HG03342 (cell line): ENCODE data around the gene MS4A4E.
A peak's percentile ranks its signal among the peaks of the same experiment; 100 is the strongest.
"Not testable (repeated sequence)": the region's sequence is repeated elsewhere in the genome, so short reads cannot be mapped to it uniquely, and the experiment has no call there.

Source experiments
- ATAC-seq: cut with Tn5 transposase; IDR thresholded peaks from one replicate; pipeline ENCODE4 v1.9.1; 2021; ENCODE audit warnings: mild to moderate bottlenecking, moderate library complexity; ENCODE audit not compliant: unreplicated experiment

MS4A4E gene

GRCh38 chr11:60221692-60222091 is 21.2 kb downstream of the MS4A4E start:
- ATAC-seq, result no peak

DNA sequence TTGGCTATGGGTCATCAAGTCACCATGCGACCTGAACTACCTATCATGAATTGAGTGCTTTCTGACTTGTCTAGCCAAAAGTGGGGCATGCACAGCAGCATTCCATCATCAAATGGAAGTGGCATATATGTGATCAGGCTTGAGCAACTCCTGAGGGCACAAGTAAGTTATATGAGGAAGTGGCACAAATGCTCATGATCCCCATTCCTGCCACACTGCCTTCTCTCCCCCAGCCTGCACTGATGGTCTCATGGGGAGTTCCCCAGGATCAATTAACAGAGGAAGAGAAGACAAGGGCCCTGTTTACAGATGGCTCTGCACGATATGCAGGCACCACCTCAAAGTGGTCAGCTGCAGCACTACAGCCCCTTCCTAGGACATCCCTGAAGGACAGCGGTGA is 21.8 kb downstream of the MS4A4E start:
- ATAC-seq, result no peak

DNA sequence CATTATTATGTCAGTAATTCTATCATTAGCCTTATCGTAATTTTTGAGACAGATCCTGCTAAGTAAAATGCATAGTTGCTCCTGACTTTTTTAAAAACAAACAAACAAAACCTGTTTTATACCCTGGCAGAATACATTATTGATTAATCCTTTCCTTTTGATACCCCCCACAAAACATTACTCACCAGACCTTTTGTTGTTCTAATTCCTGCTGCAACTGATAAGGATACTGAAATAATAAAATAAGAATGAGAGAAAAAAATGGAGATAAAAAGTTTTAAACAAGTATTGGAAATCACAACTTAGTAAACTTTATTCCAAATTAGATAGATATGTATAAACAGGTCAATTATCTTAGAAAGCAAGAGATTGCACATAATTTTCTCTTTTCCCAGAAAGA is 28.6 kb downstream of the MS4A4E start:
- ATAC-seq, result no peak

DNA sequence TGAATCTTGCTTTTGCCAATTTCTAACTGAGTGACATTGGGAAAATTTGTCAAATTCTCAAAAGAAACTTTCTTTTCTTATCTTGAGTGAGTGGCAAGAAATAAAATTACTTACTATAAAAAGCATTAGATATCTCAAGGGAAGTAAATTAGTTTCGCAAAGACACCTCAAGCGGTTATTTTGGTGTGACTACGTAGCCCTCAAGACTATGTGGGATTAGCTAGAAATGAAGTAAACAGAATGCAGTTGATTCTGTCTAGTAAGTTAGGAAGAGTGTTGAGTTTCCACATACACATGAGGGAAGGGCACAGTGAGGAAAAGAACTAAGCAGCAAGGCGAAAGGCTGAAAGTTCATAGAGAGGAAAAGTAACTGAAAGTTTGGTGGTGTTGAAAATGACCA is 31.7 kb downstream of the MS4A4E start:
- ATAC-seq, result no peak

- no peak for ATAC-seq
Observed at GRCh38 chr11:60209977-60210376, 33.0 kb downstream of the MS4A4E start.

GRCh38 chr11:60208951-60209350 is 34.0 kb downstream of the MS4A4E start:
- ATAC-seq, result no peak

DNA sequence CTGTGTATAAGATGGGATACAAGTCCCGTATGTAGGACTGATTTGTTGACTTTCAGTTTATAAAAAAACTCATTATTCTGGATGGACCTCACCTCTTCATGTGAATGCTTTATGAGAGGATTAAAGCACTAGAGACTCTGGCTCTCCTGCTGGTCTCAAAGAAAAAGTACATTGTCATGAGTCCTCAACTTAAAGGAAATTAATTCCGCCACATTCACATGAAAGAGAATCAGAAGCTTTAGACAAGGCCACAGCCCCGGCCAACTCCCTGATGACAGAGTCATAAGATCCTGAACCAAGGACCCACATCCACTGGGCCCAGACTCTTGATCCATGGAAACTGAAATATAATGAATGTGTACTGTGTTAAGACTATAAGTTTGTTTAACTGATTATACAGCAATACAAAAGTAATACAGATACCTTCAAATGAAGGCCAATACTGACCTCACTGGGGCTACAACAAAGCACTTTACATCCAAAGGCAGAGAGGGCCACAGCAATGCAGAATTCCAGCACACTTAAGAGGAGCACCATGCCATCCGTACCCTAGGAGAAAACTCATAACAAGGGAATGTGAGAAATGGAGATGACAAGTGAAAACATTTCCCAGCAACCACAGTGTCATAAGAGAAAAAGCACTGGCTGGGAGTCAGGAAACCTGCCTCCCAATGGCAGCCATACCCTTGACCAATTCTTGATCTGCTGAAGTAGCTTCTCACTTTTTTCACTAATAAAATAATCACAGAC is 34.6 kb downstream of the MS4A4E start:
- no peak for ATAC-seq

- no peak for ATAC-seq
Observed at GRCh38 chr11:60206616-60207015, 36.3 kb downstream of the MS4A4E start.

- ATAC-seq, result no peak
Observed at GRCh38 chr11:60204922-60205321, 38.0 kb downstream of the MS4A4E start.

DNA sequence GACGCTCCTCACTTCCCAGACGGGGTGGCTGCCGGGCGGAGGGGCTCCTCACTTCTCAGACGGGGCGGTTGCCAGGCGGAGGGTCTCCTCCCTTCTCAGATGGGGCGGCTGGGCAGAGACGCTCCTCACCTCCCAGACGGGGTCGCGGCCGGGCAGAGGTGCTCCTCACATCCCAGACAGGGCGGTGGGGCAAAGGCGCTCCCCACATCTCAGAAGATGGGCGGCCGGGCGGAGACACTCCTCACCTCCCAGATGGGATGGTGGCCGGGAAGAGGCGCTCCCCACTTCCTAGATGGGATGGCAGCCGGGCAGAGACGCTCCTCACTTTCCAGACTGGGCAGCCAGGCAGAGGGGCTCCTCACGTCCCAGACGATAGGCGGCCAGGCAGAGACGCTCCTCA is 41.6 kb downstream of the MS4A4E start:
- ATAC-seq, result not testable (repeated sequence)

DNA sequence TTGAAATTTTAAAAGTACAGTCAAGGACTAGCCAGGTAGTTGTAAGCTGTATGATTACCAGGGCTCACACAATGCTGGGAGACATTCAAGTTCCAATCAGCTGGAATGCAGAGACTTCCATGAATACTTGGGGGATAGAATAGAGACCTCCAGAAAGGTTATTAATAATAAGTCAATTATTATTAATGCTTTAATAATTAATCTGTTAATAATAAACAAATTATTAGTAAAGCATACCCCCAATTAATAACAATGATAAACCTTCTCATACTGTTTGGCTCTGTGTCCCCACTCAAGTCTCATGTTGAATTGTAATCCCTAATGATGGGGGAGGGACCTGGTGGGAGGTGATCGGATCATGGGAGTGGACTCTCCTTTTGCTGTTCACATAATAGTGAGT is 45.5 kb downstream of the MS4A4E start:
- ATAC-seq, result no peak

GRCh38 chr11:60195923-60196368 is 47.0 kb downstream of the MS4A4E start:
- ATAC-seq, result no peak

DNA sequence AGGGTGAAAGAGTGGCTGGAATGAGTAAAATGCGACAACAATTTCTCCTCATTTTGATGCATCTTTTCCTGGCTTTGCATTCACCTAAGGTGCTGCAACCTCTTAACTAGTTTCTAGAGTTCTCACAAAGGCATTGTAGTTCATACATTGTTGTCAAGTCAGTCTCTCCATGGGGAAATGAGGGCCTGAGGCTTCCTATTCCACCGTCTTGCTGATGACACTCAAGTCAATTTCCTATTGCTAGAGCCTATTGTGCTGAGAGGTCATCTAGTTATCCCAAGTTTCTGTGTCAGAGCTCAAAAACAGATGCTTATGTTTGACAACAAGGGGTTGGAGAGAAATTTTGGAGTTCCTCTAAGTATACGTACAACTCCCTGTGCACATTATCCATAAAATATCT is 48.4 kb downstream of the MS4A4E start:
- ATAC-seq, result no peak

- ATAC-seq, result peak; percentile 80
Observed at GRCh38 chr11:60193687-60194433, 49.1 kb downstream of the MS4A4E start.

GRCh38 chr11:60192564-60192963 is 50.4 kb downstream of the MS4A4E start:
- ATAC-seq, result not testable (repeated sequence)

DNA sequence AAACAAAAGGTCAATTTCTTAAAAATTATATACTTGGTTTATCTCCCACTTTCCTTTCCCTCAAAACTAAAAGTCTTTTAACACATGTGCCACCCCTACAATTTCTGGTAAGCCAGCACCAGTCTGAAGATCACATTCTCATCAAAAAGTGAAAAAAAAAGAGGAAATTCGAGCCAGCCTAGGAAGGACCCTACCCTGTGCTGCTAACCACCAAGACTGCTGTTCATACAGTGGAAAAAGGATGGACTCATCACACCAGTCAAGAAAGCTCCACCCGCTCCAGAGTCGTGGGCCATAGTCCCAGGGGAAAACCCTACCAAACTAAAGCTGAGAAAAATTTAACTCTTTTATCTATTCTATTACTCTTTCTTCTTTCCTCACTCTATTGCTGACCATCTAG is 54.5 kb downstream of the MS4A4E start:
- not testable (repeated sequence) for ATAC-seq

DNA sequence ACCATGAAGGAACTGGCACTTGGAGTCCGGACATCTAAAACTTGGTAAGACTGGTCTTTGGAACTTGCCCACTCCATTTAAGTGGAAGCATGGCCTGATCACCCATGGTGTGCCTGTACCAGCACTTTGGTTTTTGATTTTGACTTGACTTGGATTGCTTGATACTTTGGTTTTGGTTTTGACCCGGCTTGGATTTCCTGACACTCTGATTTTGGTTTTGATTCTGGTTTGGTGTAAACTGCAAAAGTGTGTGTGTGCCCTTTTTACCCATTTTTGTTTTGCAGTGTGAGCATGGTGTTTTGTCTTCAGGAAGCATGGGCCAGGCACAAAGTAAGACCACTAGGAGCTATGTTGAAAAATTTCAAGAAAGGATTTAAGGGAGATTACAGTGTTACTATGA is 56.8 kb downstream of the MS4A4E start:
- not testable (repeated sequence) for ATAC-seq

GRCh38 chr11:60185512-60185827 is 57.5 kb downstream of the MS4A4E start:
- ATAC-seq, result not testable (repeated sequence)

DNA sequence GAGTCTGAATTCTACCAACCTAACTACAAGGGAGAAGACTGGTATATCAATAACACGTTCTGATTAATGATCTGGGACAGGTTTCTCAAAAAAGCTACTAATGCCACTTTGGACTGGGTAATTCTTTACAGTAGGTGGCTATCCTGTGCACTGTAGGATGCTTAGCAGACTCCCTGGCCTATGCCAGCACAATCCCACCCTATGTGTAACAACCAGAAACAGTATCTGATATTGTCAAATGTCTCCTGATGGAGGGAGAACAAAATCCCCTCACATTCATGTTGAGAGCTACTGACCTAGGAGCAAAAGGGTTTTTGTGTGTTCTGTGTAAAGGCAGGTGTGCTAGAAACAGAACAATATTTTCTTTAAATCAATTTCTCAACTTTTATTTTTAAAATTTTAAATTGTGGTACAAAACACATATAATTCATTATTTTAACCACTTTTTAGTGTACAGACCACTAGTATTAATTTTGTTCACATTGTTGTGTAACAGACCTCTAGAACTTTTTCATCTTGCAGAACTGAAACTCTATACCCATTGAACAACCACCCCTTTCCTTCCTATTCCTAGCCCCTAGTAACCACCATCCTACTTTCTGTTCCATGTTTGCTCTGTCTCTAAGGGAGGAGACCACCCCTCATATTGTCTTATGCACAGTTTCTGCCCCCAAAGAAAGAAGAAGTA is 58.0 kb downstream of the MS4A4E start:
- peak; percentile 83 for ATAC-seq

GRCh38 chr11:60183591-60184205 is 59.2 kb downstream of the MS4A4E start:
- ATAC-seq, result no peak

DNA sequence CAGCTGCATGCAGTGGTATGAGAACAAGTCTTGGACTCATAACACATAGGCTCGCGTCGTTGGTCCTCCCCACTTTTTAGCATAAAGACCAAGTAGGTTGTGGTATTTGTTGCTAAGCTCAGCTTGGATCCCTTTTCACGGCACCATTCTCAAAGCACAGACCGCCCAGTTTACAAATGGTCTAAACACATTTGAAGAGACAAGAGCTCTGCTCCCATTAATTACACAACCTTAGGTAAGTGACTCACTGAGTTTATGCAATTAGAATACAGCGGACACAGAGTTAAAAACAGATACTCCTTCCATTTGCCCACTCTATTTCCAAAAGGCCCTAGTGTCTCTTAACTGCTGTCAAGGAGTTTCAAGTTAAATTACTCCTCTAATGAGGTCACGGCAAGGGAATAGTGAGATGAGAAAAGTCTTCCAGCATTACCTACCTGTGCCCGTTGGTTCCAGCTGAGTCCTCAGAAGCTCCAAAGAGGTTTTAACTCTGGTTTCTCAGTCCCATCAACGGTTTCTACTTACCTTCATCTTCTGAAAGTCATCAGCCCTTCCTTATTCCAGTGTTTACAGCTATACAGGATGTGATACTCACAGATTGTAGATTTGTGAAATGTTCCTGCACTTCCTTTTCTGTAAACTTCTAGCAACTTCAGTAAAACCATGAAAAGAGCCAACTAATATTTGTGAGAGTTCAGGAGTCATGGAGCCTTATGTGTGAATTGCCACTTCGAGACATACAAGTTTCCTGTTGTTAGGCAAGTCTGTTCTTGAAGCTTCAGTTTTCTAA is 60.2 kb downstream of the MS4A4E start, which contains the start of gene MS4A6A:
TSS of gene MS4A6A (minus strand) at position 543 of the 790 bp plus-strand sequence. CDS start 1,356 bp downstream, outside the sequence.
- no peak for ATAC-seq
